ENCODE results near the gene PSMD11. TPM values are rescaled to one million over a fixed set of nuclear protein-coding genes. Genes with fewer than 3 reads are reported as not detected.

PSMD11 gene
- polyA plus RNA-seq, 2 of the 4 experiments (the other 2 are of a cell fraction), result 195 to 228 TPM

- peak; percentile 85 to 88 for ATAC-seq
- TF ChIP-seq BCL3 (IDR thresholded peaks at IDR 0.05) (no peak), RCOR1 (IDR thresholded peaks at IDR 0.05; ENCODE audit: low read depth, low read length) (no peak), CTCF (IDR thresholded peaks at IDR 0.05) (peak; percentile 58), ELK1 (IDR thresholded peaks at IDR 0.05; ENCODE audit: low read depth, low read length) (no peak), BHLHE40 (IDR thresholded peaks at IDR 0.05; ENCODE audit: low read depth, low read length) (no peak), NPAS2 (CRISPR knock-in tag; IDR thresholded peaks at IDR 0.05; ENCODE audit: borderline replicate concordance) (no peak), POLR2AphosphoS2 (conservative IDR thresholded peaks at IDR 0.05; ENCODE audit: low read length) (no peak), PBX3 (IDR thresholded peaks at IDR 0.05) (no peak), FOSL2 (IDR thresholded peaks at IDR 0.05) (no peak), FOSL2 (CRISPR knock-in tag; IDR thresholded peaks at IDR 0.05) (peak; percentile 18; the same call in 1 of the 2 replicates), RFX5 (IDR thresholded peaks at IDR 0.05) (no peak), MYC (IDR thresholded peaks at IDR 0.05; ENCODE audit: borderline replicate concordance, low read length) (no peak), EP300 (IDR thresholded peaks at IDR 0.05) (no peak), CBX8 (IDR thresholded peaks at IDR 0.05) (no peak), ZNF302 (CRISPR knock-in tag; IDR thresholded peaks at IDR 0.05) (no peak), SREBF2 (IDR thresholded peaks at IDR 0.05) (no peak), E2F6 (IDR thresholded peaks at IDR 0.05; ENCODE audit: borderline replicate concordance, low read depth) (no peak), CHD2 (IDR thresholded peaks at IDR 0.05; ENCODE audit: low read length, partially characterized antibody) (no peak), CEBPB (IDR thresholded peaks at IDR 0.05) (no peak; a peak in 1 of 4 replicates), SMC3 (IDR thresholded peaks at IDR 0.05) (peak; percentile 32; the same call in 1 of the 3 replicates), NR3C1 (IDR thresholded peaks at IDR 0.05) (no peak), JUN (IDR thresholded peaks at IDR 0.05) (no peak), RAD21 (conservative IDR thresholded peaks at IDR 0.05 in 1 of 2, IDR thresholded peaks at IDR 0.05 in 1 of 2) (no peak), ZFP36 (IDR thresholded peaks at IDR 0.05; ENCODE audit: borderline replicate concordance, partially characterized antibody) (no peak), HMGXB4 (CRISPR knock-in tag; IDR thresholded peaks at IDR 0.05; ENCODE audit: borderline replicate concordance) (no peak)
- Histone ChIP-seq H3K4me3 (no peak overlapping the region), H3K9me3 (no peaks in the 10 kb centered on the region), H3K4me2 (no peak overlapping the region), H3K27ac (no peak overlapping the region), H3K4me1 (0 out of 3 replicates have a peak, but pooled peaks cover 3% of the 10 kb centered on the region)
- FAIRE-seq, result peak; percentile 76
- POLR2A ChIA-PET, result interaction anchor here (1.5 kb wide), 1 partner anchor 17 kb away, joined by 4 read pairs; no protein-coding TSS in a partner anchor
- peak; percentile 71 to 81 for DNase-seq (ENCODE audit: low read depth in 1 of 2, low spot score in 1 of 2)
- WGBS (ENCODE audit: missing lambda C conversion rate), result 44% methylated on average over 1 of the region's 1 CpG
- CTCF ChIA-PET, result interaction anchor here (0.6 to 8.8 kb wide), 33 partner anchors 9 to 906 kb away, joined by 3 to 298 read pairs (median 4); partner anchors contain the start of genes CDK5R1 and PSMD11
Measured at GRCh38 chr17:32461853-32462617, 17.7 kb downstream of the PSMD11 start.

Data from A549 (cell line).